Measurements from ENCODE around the gene RSKR.

DNA sequence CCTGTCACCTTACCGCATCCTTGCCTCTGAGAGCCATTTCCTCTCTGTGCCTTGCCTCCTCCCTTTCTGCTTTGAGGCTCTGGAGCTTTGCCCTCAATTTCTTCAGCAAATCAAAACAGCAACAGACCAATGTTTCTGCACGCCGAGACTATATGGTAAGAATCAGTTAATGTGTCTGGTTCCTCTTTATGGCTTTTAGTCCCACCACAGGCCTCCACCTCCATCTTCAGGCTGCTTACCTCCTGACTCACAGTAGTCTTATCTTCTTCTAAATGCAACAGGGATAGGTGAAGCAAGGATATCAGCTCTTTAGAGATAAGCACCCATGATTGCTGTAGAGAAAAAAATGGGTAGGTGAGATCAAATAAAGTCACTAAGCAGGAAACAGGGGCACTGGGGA lies 28.1 kb downstream of the RSKR start:
- TF ChIP-seq, protein P1, sequence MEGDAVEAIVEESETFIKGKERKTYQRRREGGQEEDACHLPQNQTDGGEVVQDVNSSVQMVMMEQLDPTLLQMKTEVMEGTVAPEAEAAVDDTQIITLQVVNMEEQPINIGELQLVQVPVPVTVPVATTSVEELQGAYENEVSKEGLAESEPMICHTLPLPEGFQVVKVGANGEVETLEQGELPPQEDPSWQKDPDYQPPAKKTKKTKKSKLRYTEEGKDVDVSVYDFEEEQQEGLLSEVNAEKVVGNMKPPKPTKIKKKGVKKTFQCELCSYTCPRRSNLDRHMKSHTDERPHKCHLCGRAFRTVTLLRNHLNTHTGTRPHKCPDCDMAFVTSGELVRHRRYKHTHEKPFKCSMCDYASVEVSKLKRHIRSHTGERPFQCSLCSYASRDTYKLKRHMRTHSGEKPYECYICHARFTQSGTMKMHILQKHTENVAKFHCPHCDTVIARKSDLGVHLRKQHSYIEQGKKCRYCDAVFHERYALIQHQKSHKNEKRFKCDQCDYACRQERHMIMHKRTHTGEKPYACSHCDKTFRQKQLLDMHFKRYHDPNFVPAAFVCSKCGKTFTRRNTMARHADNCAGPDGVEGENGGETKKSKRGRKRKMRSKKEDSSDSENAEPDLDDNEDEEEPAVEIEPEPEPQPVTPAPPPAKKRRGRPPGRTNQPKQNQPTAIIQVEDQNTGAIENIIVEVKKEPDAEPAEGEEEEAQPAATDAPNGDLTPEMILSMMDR (conservative IDR thresholded peaks at IDR 0.05; ENCODE audit: low read depth in 2 of 2): no peak
- TF ChIP-seq, protein P2, sequence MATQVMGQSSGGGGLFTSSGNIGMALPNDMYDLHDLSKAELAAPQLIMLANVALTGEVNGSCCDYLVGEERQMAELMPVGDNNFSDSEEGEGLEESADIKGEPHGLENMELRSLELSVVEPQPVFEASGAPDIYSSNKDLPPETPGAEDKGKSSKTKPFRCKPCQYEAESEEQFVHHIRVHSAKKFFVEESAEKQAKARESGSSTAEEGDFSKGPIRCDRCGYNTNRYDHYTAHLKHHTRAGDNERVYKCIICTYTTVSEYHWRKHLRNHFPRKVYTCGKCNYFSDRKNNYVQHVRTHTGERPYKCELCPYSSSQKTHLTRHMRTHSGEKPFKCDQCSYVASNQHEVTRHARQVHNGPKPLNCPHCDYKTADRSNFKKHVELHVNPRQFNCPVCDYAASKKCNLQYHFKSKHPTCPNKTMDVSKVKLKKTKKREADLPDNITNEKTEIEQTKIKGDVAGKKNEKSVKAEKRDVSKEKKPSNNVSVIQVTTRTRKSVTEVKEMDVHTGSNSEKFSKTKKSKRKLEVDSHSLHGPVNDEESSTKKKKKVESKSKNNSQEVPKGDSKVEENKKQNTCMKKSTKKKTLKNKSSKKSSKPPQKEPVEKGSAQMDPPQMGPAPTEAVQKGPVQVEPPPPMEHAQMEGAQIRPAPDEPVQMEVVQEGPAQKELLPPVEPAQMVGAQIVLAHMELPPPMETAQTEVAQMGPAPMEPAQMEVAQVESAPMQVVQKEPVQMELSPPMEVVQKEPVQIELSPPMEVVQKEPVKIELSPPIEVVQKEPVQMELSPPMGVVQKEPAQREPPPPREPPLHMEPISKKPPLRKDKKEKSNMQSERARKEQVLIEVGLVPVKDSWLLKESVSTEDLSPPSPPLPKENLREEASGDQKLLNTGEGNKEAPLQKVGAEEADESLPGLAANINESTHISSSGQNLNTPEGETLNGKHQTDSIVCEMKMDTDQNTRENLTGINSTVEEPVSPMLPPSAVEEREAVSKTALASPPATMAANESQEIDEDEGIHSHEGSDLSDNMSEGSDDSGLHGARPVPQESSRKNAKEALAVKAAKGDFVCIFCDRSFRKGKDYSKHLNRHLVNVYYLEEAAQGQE (IDR thresholded peaks at IDR 0.05; ENCODE audit: unreplicated experiment): no peak
- TF ChIP-seq JUNB (IDR thresholded peaks at IDR 0.05; ENCODE audit: unreplicated experiment): no peak
- TF ChIP-seq EZH2 (IDR thresholded peaks at IDR 0.05; ENCODE audit: low read depth, unreplicated experiment): no peak
- no peak for TF ChIP-seq POLR2AphosphoS5 (IDR thresholded peaks at IDR 0.05; ENCODE audit: low read depth)
- TF ChIP-seq EZH2phosphoT487 (IDR thresholded peaks at IDR 0.05; ENCODE audit: unreplicated experiment): no peak
